ENCODE data around the gene RALGAPB. TPM values are rescaled to one million over a fixed set of nuclear protein-coding genes. Genes with fewer than 3 reads are reported as not detected.
"Not testable (repeated sequence)": the region's sequence is repeated elsewhere in the genome, so short reads cannot be mapped to it uniquely, and the experiment has no call there.

The RALGAPB gene
- total RNA-seq, 2 donors from 2014 or later: 23.1 to 24.4 TPM

DNA sequence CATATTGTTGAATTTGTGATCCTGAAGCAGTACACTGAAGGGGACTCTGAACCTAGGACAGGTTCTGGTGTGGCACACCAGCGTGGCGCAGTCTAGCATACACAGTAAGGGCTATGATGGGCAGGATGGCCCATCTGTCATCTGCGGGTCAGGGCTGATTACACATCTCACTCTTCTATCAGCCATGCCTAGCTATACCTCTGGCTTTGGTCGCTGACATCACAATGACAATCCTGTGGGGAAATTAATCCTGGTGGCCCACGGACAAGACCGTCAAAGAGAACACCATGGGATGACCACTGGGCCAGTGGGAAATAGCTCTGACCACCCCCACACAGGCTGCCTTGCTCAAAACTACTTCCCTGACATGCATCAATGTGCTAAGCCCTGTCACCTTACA, 40.4 kb upstream of the RALGAPB start:
- Histone ChIP-seq H3K27ac (no peak overlapping the region), H3K36me3 (replicated peaks in 1 of 2; ENCODE audit: insufficient read depth in 1 of 2, low read depth in 2 of 2) (peaks cover 0 to 42% of the 10 kb centered on the region in 2 donors), H3K27me3 (no peaks in the 10 kb centered on the region), H3K4me3 (no peak overlapping the region), H3K4me1 (peaks cover 11% of the 10 kb centered on the region), H3K9me3 (no peaks in the 10 kb centered on the region)
- ATAC-seq: no peak
- intact Hi-C loops (cut with DNase I): no loop called here
- DNase-seq: no peak
- TF ChIP-seq, protein P1, sequence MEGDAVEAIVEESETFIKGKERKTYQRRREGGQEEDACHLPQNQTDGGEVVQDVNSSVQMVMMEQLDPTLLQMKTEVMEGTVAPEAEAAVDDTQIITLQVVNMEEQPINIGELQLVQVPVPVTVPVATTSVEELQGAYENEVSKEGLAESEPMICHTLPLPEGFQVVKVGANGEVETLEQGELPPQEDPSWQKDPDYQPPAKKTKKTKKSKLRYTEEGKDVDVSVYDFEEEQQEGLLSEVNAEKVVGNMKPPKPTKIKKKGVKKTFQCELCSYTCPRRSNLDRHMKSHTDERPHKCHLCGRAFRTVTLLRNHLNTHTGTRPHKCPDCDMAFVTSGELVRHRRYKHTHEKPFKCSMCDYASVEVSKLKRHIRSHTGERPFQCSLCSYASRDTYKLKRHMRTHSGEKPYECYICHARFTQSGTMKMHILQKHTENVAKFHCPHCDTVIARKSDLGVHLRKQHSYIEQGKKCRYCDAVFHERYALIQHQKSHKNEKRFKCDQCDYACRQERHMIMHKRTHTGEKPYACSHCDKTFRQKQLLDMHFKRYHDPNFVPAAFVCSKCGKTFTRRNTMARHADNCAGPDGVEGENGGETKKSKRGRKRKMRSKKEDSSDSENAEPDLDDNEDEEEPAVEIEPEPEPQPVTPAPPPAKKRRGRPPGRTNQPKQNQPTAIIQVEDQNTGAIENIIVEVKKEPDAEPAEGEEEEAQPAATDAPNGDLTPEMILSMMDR (IDR thresholded peaks at IDR 0.05): no peak
- TF ChIP-seq POLR2A (IDR thresholded peaks at IDR 0.05): no peak
- WGBS, 2 donors: 89 to 95% methylated on average over 4 to 6 of the region's 6 CpGs

DNA sequence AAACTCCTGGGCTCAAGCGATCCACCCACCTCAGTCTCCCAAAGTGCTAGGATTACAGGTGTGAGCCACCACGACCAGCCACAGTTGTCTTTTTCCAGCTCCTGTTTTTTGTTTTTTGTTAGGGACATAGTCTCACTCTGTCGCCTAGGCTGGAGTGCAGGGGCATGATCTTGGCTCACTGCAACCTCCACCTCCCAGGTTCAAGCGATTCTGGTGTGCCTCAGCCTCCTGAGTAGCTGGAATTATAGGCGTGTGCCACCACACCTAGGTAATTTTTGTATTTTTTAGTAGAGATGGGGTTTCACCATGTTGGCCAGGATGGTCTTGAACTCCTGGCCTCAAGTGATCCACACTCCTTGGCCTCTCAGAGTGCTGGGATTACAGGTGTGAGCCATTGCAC, 39.8 kb upstream of the RALGAPB start:
- intact Hi-C loops (cut with DNase I): not testable (repeated sequence)
- 94 to 95% methylated on average over 5 of the region's 5 CpGs for WGBS, 2 donors

DNA sequence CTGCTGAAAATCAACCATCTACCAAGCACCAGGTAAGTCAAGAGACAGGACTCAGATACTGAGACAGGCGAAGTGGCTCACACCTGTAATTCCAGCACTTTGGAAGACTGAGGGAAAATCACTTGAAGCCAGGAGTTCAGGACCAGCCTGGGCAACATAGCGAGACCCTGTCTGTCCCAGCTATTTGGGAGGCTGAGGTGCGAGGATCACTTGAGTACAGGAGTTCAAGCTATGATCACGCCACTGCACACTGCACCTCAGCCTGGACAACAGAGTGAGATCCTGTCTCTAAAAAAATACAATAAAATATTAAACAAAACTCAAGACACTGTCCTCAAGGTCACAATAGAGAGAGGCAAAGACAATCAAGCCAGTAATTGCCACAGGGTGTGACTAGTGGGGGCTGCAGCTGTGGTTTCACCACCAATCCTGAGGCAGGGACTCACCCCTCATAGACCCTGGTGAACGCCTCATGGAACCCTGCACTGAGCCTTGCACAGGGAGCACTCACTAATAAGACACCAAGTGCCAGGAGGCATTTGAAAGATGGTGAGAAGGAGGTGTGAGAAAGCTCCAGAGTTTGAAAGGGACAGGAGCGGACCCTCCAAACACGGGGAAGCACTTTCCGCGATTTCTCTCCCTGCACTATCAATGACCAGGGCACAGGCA, 39.2 kb upstream of the RALGAPB start:
- ATAC-seq (no peak), DNase-seq (no peak)
- Histone ChIP-seq H3K9me3 (no peaks in the 10 kb centered on the region), H3K4me3 (peak overlapping the region in 1 of 2 donors; percentile 79), H3K36me3 (replicated peaks in 1 of 2; ENCODE audit: insufficient read depth in 1 of 2, low read depth in 2 of 2) (peaks cover 0 to 30% of the 10 kb centered on the region in 2 donors), H3K27ac (peak overlapping the region in 1 of 4 donors; percentile 79), H3K27me3 (no peaks in the 10 kb centered on the region), H3K4me1 (peaks cover 11% of the 10 kb centered on the region)
- no peak for TF ChIP-seq POLR2A (IDR thresholded peaks at IDR 0.05)
- TF ChIP-seq, protein P1 (IDR thresholded peaks at IDR 0.05): no peak
- intact Hi-C loops (cut with DNase I): no loop called here
- WGBS, 2 donors: 91 to 92% methylated on average over 9 of the region's 9 CpGs

More for the DNA sequence above, 39.8 kb upstream of the RALGAPB start:
- Histone ChIP-seq H3K4me1 (peaks cover 11% of the 10 kb centered on the region), H3K36me3 (replicated peaks in 1 of 2; ENCODE audit: insufficient read depth in 1 of 2, low read depth in 2 of 2) (peaks cover 0 to 36% of the 10 kb centered on the region in 2 donors)
- not testable (repeated sequence) for DNase-seq, ATAC-seq, H3K4me3 ChIP-seq, H3K9me3 ChIP-seq, H3K27ac ChIP-seq, H3K27me3 ChIP-seq

DNA sequence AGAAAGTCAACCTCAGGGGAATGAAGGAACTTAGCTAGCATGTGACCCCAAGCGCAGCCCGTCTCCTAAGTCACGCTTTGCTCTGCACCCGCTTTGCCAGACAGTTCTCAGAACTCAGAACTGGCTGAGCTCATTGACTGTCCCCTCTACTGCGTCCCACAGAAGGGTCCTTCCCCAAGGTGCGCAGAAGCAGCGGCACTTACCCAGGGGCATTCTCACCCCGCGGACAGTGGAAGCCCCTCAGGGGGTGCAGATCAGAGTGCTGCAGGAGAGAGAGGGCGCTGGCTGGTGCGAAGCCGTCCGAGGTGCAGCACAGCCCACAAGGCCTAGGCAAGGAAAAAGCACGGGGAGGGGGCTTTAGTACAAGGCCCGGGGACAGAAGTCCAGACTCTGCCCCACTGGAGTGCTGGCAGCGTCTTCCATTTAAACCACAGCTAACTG, 38.3 kb upstream of the RALGAPB start:
- no peaks in the 10 kb centered on the region for H3K27me3 ChIP-seq
- intact Hi-C loops (cut with DNase I): no loop called here
- ATAC-seq (no peak), DNase-seq (peak in 2 of 4 donors; percentile 26 to 32)
- peak overlapping the region; percentile 26 to 79 for H3K4me3 ChIP-seq
- no peak for TF ChIP-seq POLR2A (IDR thresholded peaks at IDR 0.05)
- TF ChIP-seq, protein P1 (IDR thresholded peaks at IDR 0.05): no peak
- H3K36me3 ChIP-seq (replicated peaks in 1 of 2; ENCODE audit: insufficient read depth in 1 of 2, low read depth in 2 of 2): peaks cover 0 to 21% of the 10 kb centered on the region in 2 donors
- H3K4me1 ChIP-seq: peaks cover 11% of the 10 kb centered on the region
- H3K9me3 ChIP-seq: no peaks in the 10 kb centered on the region
- H3K27ac ChIP-seq: peak overlapping the region; percentile 55 to 87 (median 70)
- 7 to 8% methylated on average over 3 to 16 of the region's 16 CpGs for WGBS, 2 donors

DNA sequence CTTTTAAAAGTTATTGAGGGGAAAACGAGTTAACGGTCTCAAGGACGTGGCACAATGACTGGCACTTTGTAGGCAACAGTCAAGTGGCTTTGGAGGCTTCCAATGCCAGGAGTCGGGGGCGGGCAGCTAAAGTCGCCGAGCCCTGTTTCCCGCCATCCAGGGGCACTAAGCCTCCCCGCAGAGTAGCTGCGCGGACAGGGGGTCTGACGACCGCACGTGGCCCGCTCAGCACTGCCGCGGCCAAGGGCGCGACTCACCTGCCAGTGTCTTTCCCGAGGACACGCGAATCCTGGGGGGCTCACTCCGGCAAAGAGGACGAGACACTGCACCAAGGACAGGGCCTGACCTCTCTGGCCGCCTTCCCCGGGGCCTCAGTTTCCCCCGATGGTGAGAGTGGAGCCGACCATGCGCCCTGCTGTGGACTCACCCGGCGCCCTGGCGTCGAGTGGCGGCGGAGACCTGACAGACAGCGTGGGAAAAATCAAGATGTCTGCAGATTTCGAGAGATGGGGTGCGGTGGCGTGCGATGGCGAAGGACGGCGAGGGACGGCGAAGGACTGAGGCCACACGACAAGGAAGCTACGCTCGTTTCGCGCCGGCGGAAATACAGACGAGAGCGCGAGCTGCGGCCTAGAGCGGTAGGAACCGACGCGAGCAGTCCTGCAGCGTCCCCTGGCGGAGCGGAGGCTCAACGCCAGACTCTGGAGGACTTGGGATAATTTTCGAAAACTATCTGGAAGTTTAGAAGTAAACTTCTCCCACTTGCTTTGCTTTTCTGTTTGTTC, 37.7 kb upstream of the RALGAPB start, which contains the start of gene SNHG17:
TSS of gene SNHG17 (minus strand) at position 559 of the 785 bp plus-strand sequence.
- ATAC-seq: peak; percentile 97
- Histone ChIP-seq H3K9me3 (no peaks in the 10 kb centered on the region), H3K4me1 (peaks cover 11% of the 10 kb centered on the region), H3K36me3 (replicated peaks in 1 of 2; ENCODE audit: insufficient read depth in 1 of 2, low read depth in 2 of 2) (peaks cover 0 to 15% of the 10 kb centered on the region in 2 donors), H3K27me3 (no peaks in the 10 kb centered on the region), H3K27ac (peak within 1 kb of the TSS; percentile 55 to 87 (median 70)), H3K4me3 (peak within 1 kb of the TSS; percentile 26 to 79)
- DNase-seq: peak; percentile 92 to 94 (median 94)
- intact Hi-C loops (cut with DNase I): no loop called here
- 0 to 1% methylated on average over 7 to 65 of the region's 65 CpGs for WGBS, 2 donors
- TF ChIP-seq, protein P1 (IDR thresholded peaks at IDR 0.05): peak; percentile 99 to 100 (median 100)
- peak; percentile 60 to 93 (median 87) for TF ChIP-seq POLR2A (IDR thresholded peaks at IDR 0.05)

Data from body of pancreas (tissue), 4 donors.